HepG2 (cell line): ENCODE measurements around the gene NUBP2. TPM values are rescaled to one million over a fixed set of nuclear protein-coding genes. Genes with fewer than 3 reads are reported as not detected.

Source experiments
- ATRX ChIP-seq: sonication (generic); formaldehyde crosslinking; IDR thresholded peaks from 2 replicates; pipeline ENCODE4 v1.4.0; 2020; ENCODE audit warnings: missing genetic modification reagents, borderline replicate concordance
- BORCS8-MEF2B ChIP-seq: sonication (generic); formaldehyde crosslinking; IDR thresholded peaks from 2 replicates; pipeline ENCODE4 v1.8.0; 2022; ENCODE audit warnings: mild to moderate bottlenecking, missing genetic modification reagents
- HDAC2 ChIP-seq: sonication (generic); formaldehyde crosslinking; IDR thresholded peaks from 2 replicates; pipeline ENCODE4 v1.4.0; 2020; ENCODE audit warnings: missing genetic modification reagents
- KMT2A ChIP-seq: sonication (generic); formaldehyde crosslinking; IDR thresholded peaks from 2 replicates; pipeline ENCODE4 v1.4.0; 2020; ENCODE audit warnings: missing genetic modification reagents
- MATR3 ChIP-seq: sonication (generic); formaldehyde crosslinking; IDR thresholded peaks from 2 replicates; pipeline ENCODE4 v1.4.0; 2020; ENCODE audit warnings: missing genetic modification reagents
- MEIS2 ChIP-seq: sonication (generic); formaldehyde crosslinking; IDR thresholded peaks from 2 replicates; pipeline ENCODE4 v1.9.0; 2021; ENCODE audit warnings: mild to moderate bottlenecking, missing genetic modification reagents
- MTF2 ChIP-seq: sonication (generic); formaldehyde crosslinking; IDR thresholded peaks from 2 replicates; pipeline ENCODE4 v1.5.0; 2020; ENCODE audit warnings: missing genetic modification reagents, borderline replicate concordance
- MZF1 ChIP-seq: sonication (generic); formaldehyde crosslinking; IDR thresholded peaks from 2 replicates; pipeline ENCODE4 v1.8.1; 2023; ENCODE audit warnings: mild to moderate bottlenecking, missing genetic modification reagents, borderline replicate concordance
- NFIC ChIP-seq: IDR thresholded peaks from 2 replicates; pipeline ENCODE4 v1.6.1; 2012; ENCODE audit warnings: mild to moderate bottlenecking, low read length, inconsistent platforms
- NONO ChIP-seq, 2 experiments: fragments of 450-650 bp in 1 of 2; sonication (generic) in 1 of 2; formaldehyde crosslinking in 1 of 2; IDR thresholded peaks in 1 of 2; conservative IDR thresholded peaks in 1 of 2; 2 replicates each; pipeline versions ENCODE4 v1.6.1 to v1.8.0; 2017 to 2022; ENCODE audit warnings: mild to moderate bottlenecking in 1 of 2, missing genetic modification reagents in 1 of 2, moderate library complexity in 1 of 2
- RARA ChIP-seq: IDR thresholded peaks from 2 replicates; pipeline ENCODE4 v1.6.1; 2016; ENCODE audit warnings: missing genetic modification reagents, missing compliant biosample characterization
- SNRNP70 ChIP-seq: fragments of 200-400 bp; formaldehyde crosslinking; IDR thresholded peaks from 2 replicates; pipeline ENCODE4 v1.6.1; 2017; ENCODE audit warnings: mild to moderate bottlenecking, low read depth, low read length, moderate library complexity
- TBX2 ChIP-seq: sonication (generic); formaldehyde crosslinking; IDR thresholded peaks from 2 replicates; pipeline ENCODE4 v1.5.0; 2020; ENCODE audit warnings: missing genetic modification reagents, mild to moderate bottlenecking, borderline replicate concordance
- TEAD3 ChIP-seq: optimal IDR thresholded peaks from 2 replicates; pipeline ENCODE3; 2016; ENCODE audit warnings: borderline replicate concordance
- ZHX1 ChIP-seq: sonication (generic); formaldehyde crosslinking; IDR thresholded peaks from 2 replicates; pipeline ENCODE4 v1.8.1; 2022; ENCODE audit warnings: low read depth, mild to moderate bottlenecking, missing genetic modification reagents
- ZKSCAN8 ChIP-seq: IDR thresholded peaks from 2 replicates; pipeline ENCODE4 v1.6.1; 2016; ENCODE audit warnings: borderline replicate concordance, missing genetic modification reagents, missing compliant biosample characterization
- ZNF3 ChIP-seq: IDR thresholded peaks from 2 replicates; pipeline ENCODE4 v1.7.0; 2017; ENCODE audit warnings: inconsistent platforms
- ZNF33B ChIP-seq: sonication (generic); formaldehyde crosslinking; IDR thresholded peaks from 2 replicates; pipeline ENCODE4 v1.5.1; 2020; ENCODE audit warnings: mild to moderate bottlenecking, missing genetic modification reagents
- ZNF562 ChIP-seq: sonication (generic); formaldehyde crosslinking; IDR thresholded peaks from 2 replicates; pipeline ENCODE4 v1.8.0; 2022; ENCODE audit warnings: missing genetic modification reagents, borderline replicate concordance
- ZNF784 ChIP-seq: sonication (generic); formaldehyde crosslinking; IDR thresholded peaks from 2 replicates; pipeline ENCODE4 v1.5.1; 2020; ENCODE audit warnings: missing genetic modification reagents, mild to moderate bottlenecking, borderline replicate concordance
- ZNF788 ChIP-seq: sonication (generic); formaldehyde crosslinking; IDR thresholded peaks from 2 replicates; pipeline ENCODE4 v1.5.0; 2020; ENCODE audit warnings: mild to moderate bottlenecking, missing genetic modification reagents, borderline replicate concordance
- polyA plus RNA-seq, 8 experiments: library from polyadenylated mRNA; depleted of rRNA in 3 of 8; stranded (reverse) in 7 of 8; unstranded in 1 of 8; fragments of >200 nt; fragmentation: Illumina TruSeq in 4 of 8; extraction: Trizol in 4 of 8; gene quantifications; 2 replicates each; pipeline versions ENCODE4 v1.2.1 to v1.2.3, GENCODE V29; 2011 to 2016; ENCODE audit warnings: low read depth in 4 of 8, missing spikeins in 1 of 8, mixed read lengths in 1 of 8; ENCODE audit not compliant: insufficient read depth in 1 of 8
- total RNA-seq, 5 experiments: library from RNA; depleted of rRNA; stranded (reverse); fragments of >200 nt; fragmentation: Illumina TruSeq; extraction: Trizol; gene quantifications; 2 replicates each; pipeline ENCODE4 v1.2.3, GENCODE V29; 2016; ENCODE audit warnings: low read depth in 1 of 5
- TF ChIP-seq, protein P1 (sequence below): sonication (generic); formaldehyde crosslinking; IDR thresholded peaks from 2 replicates; pipeline ENCODE4 v1.4.0; 2020; ENCODE audit warnings: missing genetic modification reagents
- TF ChIP-seq, protein P2 (sequence below): IDR thresholded peaks from 2 replicates; pipeline ENCODE4 v1.6.1; 2018; ENCODE audit warnings: missing genetic modification reagents, mild to moderate bottlenecking, missing compliant biosample characterization

The NUBP2 gene
- total and polyA plus RNA-seq, 2 of the 13 experiments (the other 11 are each of a cell fraction or from before 2014, with no cell fraction given), result 25.7 to 61.5 TPM

GRCh38 chr16:1825381-1825863, 42.7 kb downstream of the NUBP2 start (continued):
- TF ChIP-seq, protein P1, sequence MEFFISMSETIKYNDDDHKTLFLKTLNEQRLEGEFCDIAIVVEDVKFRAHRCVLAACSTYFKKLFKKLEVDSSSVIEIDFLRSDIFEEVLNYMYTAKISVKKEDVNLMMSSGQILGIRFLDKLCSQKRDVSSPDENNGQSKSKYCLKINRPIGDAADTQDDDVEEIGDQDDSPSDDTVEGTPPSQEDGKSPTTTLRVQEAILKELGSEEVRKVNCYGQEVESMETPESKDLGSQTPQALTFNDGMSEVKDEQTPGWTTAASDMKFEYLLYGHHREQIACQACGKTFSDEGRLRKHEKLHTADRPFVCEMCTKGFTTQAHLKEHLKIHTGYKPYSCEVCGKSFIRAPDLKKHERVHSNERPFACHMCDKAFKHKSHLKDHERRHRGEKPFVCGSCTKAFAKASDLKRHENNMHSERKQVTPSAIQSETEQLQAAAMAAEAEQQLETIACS (CRISPR knock-in tag), result no peak
- TF ChIP-seq NONO (IDR thresholded peaks at IDR 0.05), result no peak
- TF ChIP-seq NONO (CRISPR knock-in tag; conservative IDR thresholded peaks at IDR 0.05), result 0 out of 2 replicates have a peak, but pooled peaks have one; percentile 33
- TF ChIP-seq ZNF784 (CRISPR knock-in tag), result no peak
- TF ChIP-seq ZNF562 (CRISPR knock-in tag), result no peak
- no peak for TF ChIP-seq MZF1 (CRISPR knock-in tag)
- peak; percentile 61; the same call in 1 of the 2 replicates for TF ChIP-seq RARA (CRISPR knock-in tag)
- no peak; the same call in 1 of the 2 replicates for TF ChIP-seq KMT2A (CRISPR knock-in tag)
- TF ChIP-seq ZNF3 (CRISPR knock-in tag), result peak; percentile 87; the same call in 1 of the 2 replicates
- TF ChIP-seq, protein P2, sequence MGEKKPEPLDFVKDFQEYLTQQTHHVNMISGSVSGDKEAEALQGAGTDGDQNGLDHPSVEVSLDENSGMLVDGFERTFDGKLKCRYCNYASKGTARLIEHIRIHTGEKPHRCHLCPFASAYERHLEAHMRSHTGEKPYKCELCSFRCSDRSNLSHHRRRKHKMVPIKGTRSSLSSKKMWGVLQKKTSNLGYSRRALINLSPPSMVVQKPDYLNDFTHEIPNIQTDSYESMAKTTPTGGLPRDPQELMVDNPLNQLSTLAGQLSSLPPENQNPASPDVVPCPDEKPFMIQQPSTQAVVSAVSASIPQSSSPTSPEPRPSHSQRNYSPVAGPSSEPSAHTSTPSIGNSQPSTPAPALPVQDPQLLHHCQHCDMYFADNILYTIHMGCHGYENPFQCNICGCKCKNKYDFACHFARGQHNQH, result peak; percentile 42; the same call in 1 of the 2 replicates
- 0 out of 2 replicates have a peak, but pooled peaks have one; percentile 32 for TF ChIP-seq HDAC2 (CRISPR knock-in tag)
- TF ChIP-seq SNRNP70, result no peak
- peak; percentile 22; the same call in 1 of the 2 replicates for TF ChIP-seq ZHX1
- peak; percentile 38 for TF ChIP-seq TBX2 (CRISPR knock-in tag)
- TF ChIP-seq NFIC, result peak; percentile 49; the same call in 1 of the 2 replicates
- no peak for TF ChIP-seq ATRX
- TF ChIP-seq MATR3 (CRISPR knock-in tag), result no peak
- TF ChIP-seq MTF2 (CRISPR knock-in tag), result no peak
- peak; percentile 54; the same call in 1 of the 2 replicates for TF ChIP-seq ZNF788 (CRISPR knock-in tag)
- peak; percentile 45; the same call in 1 of the 2 replicates for TF ChIP-seq BORCS8-MEF2B
- 0 out of 2 replicates have a peak, but pooled peaks have one; percentile 44 for TF ChIP-seq ZKSCAN8 (CRISPR knock-in tag)
- TF ChIP-seq TEAD3 (CRISPR knock-in tag), result peak; percentile 23
- TF ChIP-seq ZNF33B (CRISPR knock-in tag), result no peak
- TF ChIP-seq MEIS2 (CRISPR knock-in tag), result 0 out of 2 replicates have a peak, but pooled peaks have one; percentile 20
